Mammary epithelial cell (primary cell): ENCODE data around the gene CRTAP.

Experiments
- EZH2 ChIP-seq: IDR thresholded peaks from 2 replicates; pipeline ENCODE4 v1.6.1; 2012; ENCODE audit warnings: low read length, inconsistent platforms, borderline replicate concordance
- TF ChIP-seq, protein P1 (sequence below), 2 donors: IDR thresholded peaks in 1 of 2; conservative IDR thresholded peaks in 1 of 2; 2 replicates each; pipeline ENCODE4 v1.5.1; 2011 to 2012; ENCODE audit warnings: inconsistent platforms in 2 of 2, low read length in 2 of 2, mild to moderate bottlenecking in 2 of 2, control low read depth in 1 of 2, low read depth in 1 of 2; ENCODE audit not compliant: insufficient read depth in 1 of 2; ENCODE audit errors: extremely low read depth in 1 of 2

DNA sequence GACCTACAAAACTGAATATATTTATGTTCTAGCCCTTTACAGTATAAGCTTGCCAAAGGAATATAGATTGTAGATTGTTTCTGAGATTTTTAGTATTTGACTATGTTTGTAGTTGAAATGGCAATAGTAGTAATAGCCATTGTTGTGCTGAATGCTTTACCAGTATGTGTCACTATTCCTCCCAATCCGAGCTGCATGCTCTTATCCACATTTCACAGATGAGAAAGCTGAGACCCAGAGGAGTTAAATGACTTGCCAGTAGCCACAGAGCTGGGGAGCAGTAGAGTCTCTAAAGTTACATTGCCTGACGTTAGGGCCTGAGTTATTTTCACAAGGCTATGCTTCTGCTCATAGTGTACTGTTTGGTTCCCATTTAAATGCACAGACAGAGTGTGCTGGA, 13.6 kb upstream of the CRTAP start:
- TF ChIP-seq, protein P1, sequence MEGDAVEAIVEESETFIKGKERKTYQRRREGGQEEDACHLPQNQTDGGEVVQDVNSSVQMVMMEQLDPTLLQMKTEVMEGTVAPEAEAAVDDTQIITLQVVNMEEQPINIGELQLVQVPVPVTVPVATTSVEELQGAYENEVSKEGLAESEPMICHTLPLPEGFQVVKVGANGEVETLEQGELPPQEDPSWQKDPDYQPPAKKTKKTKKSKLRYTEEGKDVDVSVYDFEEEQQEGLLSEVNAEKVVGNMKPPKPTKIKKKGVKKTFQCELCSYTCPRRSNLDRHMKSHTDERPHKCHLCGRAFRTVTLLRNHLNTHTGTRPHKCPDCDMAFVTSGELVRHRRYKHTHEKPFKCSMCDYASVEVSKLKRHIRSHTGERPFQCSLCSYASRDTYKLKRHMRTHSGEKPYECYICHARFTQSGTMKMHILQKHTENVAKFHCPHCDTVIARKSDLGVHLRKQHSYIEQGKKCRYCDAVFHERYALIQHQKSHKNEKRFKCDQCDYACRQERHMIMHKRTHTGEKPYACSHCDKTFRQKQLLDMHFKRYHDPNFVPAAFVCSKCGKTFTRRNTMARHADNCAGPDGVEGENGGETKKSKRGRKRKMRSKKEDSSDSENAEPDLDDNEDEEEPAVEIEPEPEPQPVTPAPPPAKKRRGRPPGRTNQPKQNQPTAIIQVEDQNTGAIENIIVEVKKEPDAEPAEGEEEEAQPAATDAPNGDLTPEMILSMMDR (conservative IDR thresholded peaks at IDR 0.05 in 1 of 2, IDR thresholded peaks at IDR 0.05 in 1 of 2; ENCODE audit: extremely low read depth in 1 of 2, insufficient read depth in 1 of 2, low read depth in 1 of 2, low read length in 2 of 2) = no peak
- TF ChIP-seq EZH2 = no peak
